GM12878 (cell line): ENCODE data around the gene MPC1. TPM values are rescaled to one million over a fixed set of nuclear protein-coding genes. Genes with fewer than 3 reads are reported as not detected.

Source experiments
- ATF7 ChIP-seq: fragments of 450-650 bp; IDR thresholded peaks from 2 replicates; pipeline ENCODE4 v1.6.1; 2016; ENCODE audit warnings: low read depth, mild to moderate bottlenecking
- CBX5 ChIP-seq: sonication (generic); IDR thresholded peaks from 2 replicates; pipeline ENCODE4 v1.6.1; 2016; ENCODE audit warnings: low read depth, moderate library complexity, mild to moderate bottlenecking, inconsistent platforms
- EP300 ChIP-seq, 2 experiments: fragments of 150-350 bp in 1 of 2; IDR thresholded peaks; 2 replicates each; pipeline ENCODE4 v1.6.1; 2011 to 2012; ENCODE audit warnings: low read depth in 2 of 2, low read length in 2 of 2, borderline replicate concordance in 1 of 2, improper control_type of control experiment in 1 of 2, inconsistent platforms in 1 of 2; ENCODE audit not compliant: control insufficient read depth in 1 of 2
- ETV6 ChIP-seq, 2 experiments: fragments of 450-650 bp in 1 of 2; IDR thresholded peaks in 1 of 2; conservative IDR thresholded peaks in 1 of 2; 2 replicates each; pipeline ENCODE4 v1.6.1; 2014; ENCODE audit warnings: antibody characterized with exemption in 1 of 2, borderline replicate concordance in 1 of 2, low read depth in 1 of 2, mild to moderate bottlenecking in 1 of 2, moderate library complexity in 1 of 2
- HDGF ChIP-seq: fragments of 450-650 bp; IDR thresholded peaks from 2 replicates; pipeline ENCODE4 v1.6.1; 2016; ENCODE audit warnings: antibody characterized with exemption
- IKZF2 ChIP-seq, 2 experiments: fragments of 450-650 bp; IDR thresholded peaks; 2 replicates each; pipeline ENCODE4 v1.6.1; 2017; ENCODE audit warnings: mild to moderate bottlenecking in 2 of 2, moderate library complexity in 2 of 2
- JUNB ChIP-seq: IDR thresholded peaks from 2 replicates; pipeline ENCODE4 v1.6.1; 2016; ENCODE audit warnings: antibody characterized with exemption, mild to moderate bottlenecking
- MEF2B ChIP-seq: fragments of 450-650 bp; IDR thresholded peaks from 2 replicates; pipeline ENCODE4 v1.6.1; 2018; ENCODE audit warnings: mild to moderate bottlenecking, moderate library complexity; ENCODE audit not compliant: partially characterized antibody, poor library complexity, severe bottlenecking
- MYB ChIP-seq: fragments of 150-350 bp; IDR thresholded peaks from 2 replicates; pipeline ENCODE4 v1.6.1; 2014; ENCODE audit warnings: mild to moderate bottlenecking, low read depth, low read length, borderline replicate concordance
- PAX5 ChIP-seq: IDR thresholded peaks from 2 replicates; pipeline ENCODE4 v1.6.1; 2011; ENCODE audit warnings: low read depth, low read length, borderline replicate concordance
- POLR2AphosphoS5 ChIP-seq: IDR thresholded peaks from 2 replicates; pipeline ENCODE4 v1.6.1; 2011; ENCODE audit warnings: mild to moderate bottlenecking, low read length, inconsistent platforms
- RAD51 ChIP-seq: fragments of 450-650 bp; IDR thresholded peaks from 2 replicates; pipeline ENCODE4 v1.6.1; 2016; ENCODE audit warnings: moderate library complexity, mild to moderate bottlenecking, inconsistent platforms
- RELA ChIP-seq: fragments of 450-650 bp; IDR thresholded peaks from 2 replicates; pipeline ENCODE4 v1.8.0; 2014; ENCODE audit warnings: borderline replicate concordance; ENCODE audit not compliant: partially characterized antibody
- SMARCA5 ChIP-seq: fragments of 450-650 bp; IDR thresholded peaks from 2 replicates; pipeline ENCODE4 v1.6.1; 2017; ENCODE audit warnings: mild to moderate bottlenecking
- SP1 ChIP-seq: IDR thresholded peaks from one replicate; pipeline ENCODE4 v1.6.1; 2011; ENCODE audit warnings: low read depth, low read length
- YY1 ChIP-seq: IDR thresholded peaks from 2 replicates; pipeline ENCODE4 v1.6.1; 2011; ENCODE audit warnings: low read depth, mild to moderate bottlenecking, low read length
- polyA plus RNA-seq, 11 experiments: library from polyadenylated mRNA; depleted of rRNA in 4 of 11; unstranded in 6 of 11; stranded (reverse) in 5 of 11; fragments of >200 nt; fragmentation: Nextera tagmentation in 4 of 11; fragmentation: Illumina TruSeq in 1 of 11; extraction: Ambion mirVana in 4 of 11; extraction: Trizol in 1 of 11; gene quantifications; 1 replicate in 1 of 11; 2 replicates in 10 of 11; pipeline versions ENCODE4 v1.2.1 to v1.2.3, GENCODE V29; 2011 to 2016; ENCODE audit warnings: inconsistent platforms in 2 of 11, missing spikeins in 2 of 11, low read depth in 1 of 11
- total RNA-seq, 4 experiments: library from RNA; depleted of rRNA in 3 of 4; stranded (reverse); fragments of >200 nt in 3 of 4; fragmentation: Illumina TruSeq in 1 of 4; extraction: Trizol in 1 of 4; gene quantifications; 2 replicates each; pipeline versions ENCODE4 v1.2.1 to v1.2.3, GENCODE V29; 2013 to 2021
- TF ChIP-seq, protein P1 (sequence below): fragments of 450-650 bp; IDR thresholded peaks from 2 replicates; pipeline ENCODE4 v1.6.1; 2018; ENCODE audit warnings: borderline replicate concordance, mild to moderate bottlenecking; ENCODE audit not compliant: partially characterized antibody
- TF ChIP-seq, protein P2 (sequence below): fragments of 450-650 bp; formaldehyde crosslinking; IDR thresholded peaks from 2 replicates; pipeline ENCODE4 v1.4.0; 2020; ENCODE audit warnings: mild to moderate bottlenecking, moderate library complexity
- TF ChIP-seq, protein P3 (sequence below): IDR thresholded peaks from 2 replicates; pipeline ENCODE4 v1.6.1; 2011; ENCODE audit warnings: borderline replicate concordance, low read depth, mild to moderate bottlenecking, moderate library complexity, low read length; ENCODE audit not compliant: insufficient read depth, poor library complexity, severe bottlenecking

Gene MPC1
- total and polyA plus RNA-seq, 10 of the 15 experiments (the other 5 are each of a cell fraction or from before 2014, with no cell fraction given), result 53.2 to 177 (median 78.8) TPM

DNA sequence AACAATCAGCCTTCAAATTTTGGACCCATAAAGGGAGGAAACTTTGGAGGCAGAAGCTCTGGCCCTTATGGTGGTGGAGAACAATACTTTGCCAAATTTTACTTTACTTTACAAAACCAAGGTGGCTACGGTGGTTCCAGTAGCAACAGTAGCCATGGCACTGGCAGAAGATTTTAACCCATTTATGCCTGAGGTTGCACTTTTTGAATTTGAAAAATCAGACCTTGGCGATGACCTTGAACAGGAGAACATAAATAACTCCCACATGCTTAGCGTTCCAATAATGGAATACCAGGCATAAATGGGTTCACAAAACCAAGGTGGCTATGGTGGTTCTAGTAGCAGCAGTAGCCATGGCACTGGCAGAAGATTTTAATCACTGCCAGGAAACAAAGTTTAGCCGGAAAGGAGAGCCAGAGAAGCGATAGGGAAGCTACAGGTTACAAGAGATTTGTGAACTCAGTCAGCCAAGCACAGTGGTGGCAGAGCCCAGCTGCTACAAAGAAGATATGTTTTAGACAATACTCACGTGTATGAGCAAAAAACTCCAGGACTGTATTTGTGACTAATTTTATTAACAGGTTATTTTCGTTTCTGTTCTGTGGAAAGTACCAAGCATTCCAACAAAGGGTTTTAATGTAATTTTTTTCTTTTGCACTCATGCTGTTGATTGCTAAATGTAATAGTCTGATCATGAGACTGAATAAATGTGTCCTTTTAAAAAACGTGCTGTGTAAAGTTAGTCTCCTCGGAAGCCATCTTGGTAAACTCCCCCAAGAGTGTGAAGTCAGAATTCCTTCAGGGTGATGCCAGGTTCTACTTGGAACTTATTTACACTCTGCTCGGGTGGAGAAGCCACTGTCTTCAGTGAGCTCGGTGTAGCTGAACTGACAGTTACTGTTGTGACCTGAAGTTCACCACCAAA is 47.1 kb downstream of the MPC1 start (continued):
- TF ChIP-seq SMARCA5 (peak; percentile 60; the same call in 1 of the 2 replicates), YY1 (peak; percentile 78; the same call in 1 of the 2 replicates), MYB (no peak), PAX5 (no peak), RELA (peak; percentile 74), POLR2AphosphoS5 (peak; percentile 66), EP300 (IDR thresholded peaks at IDR 0.05; ENCODE audit: borderline replicate concordance in 1 of 2, control insufficient read depth in 1 of 2, low read depth in 2 of 2, low read length in 2 of 2) (peak; percentile 13 to 75; a peak in 1 of 4 replicates), JUNB (peak; percentile 66), ETV6 (conservative IDR thresholded peaks at IDR 0.05 in 1 of 2, IDR thresholded peaks at IDR 0.05 in 1 of 2; ENCODE audit: borderline replicate concordance in 1 of 2, low read depth in 1 of 2) (peak in 1 of 2 experiments; percentile 31; a peak in 1 of 4 replicates), RAD51 (no peak), CBX5 (0 out of 2 replicates have a peak, but pooled peaks have one; percentile 66), MEF2B (peak; percentile 9), HDGF (no peak), ATF7 (peak; percentile 47; the same call in 1 of the 2 replicates), IKZF2 (IDR thresholded peaks at IDR 0.05) (peak; percentile 20 to 57; a peak in 3 of 4 replicates), SP1 (peak; percentile 7)
- TF ChIP-seq, protein P1, sequence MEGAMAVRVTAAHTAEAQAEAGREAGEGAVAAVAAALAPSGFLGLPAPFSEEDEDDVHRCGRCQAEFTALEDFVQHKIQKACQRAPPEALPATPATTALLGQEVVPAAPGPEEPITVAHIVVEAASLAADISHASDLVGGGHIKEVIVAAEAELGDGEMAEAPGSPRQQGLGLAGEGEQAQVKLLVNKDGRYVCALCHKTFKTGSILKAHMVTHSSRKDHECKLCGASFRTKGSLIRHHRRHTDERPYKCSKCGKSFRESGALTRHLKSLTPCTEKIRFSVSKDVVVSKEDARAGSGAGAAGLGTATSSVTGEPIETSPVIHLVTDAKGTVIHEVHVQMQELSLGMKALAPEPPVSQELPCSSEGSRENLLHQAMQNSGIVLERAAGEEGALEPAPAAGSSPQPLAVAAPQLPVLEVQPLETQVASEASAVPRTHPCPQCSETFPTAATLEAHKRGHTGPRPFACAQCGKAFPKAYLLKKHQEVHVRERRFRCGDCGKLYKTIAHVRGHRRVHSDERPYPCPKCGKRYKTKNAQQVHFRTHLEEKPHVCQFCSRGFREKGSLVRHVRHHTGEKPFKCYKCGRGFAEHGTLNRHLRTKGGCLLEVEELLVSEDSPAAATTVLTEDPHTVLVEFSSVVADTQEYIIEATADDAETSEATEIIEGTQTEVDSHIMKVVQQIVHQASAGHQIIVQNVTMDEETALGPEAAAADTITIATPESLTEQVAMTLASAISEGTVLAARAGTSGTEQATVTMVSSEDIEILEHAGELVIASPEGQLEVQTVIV, result no peak
- TF ChIP-seq, protein P2, sequence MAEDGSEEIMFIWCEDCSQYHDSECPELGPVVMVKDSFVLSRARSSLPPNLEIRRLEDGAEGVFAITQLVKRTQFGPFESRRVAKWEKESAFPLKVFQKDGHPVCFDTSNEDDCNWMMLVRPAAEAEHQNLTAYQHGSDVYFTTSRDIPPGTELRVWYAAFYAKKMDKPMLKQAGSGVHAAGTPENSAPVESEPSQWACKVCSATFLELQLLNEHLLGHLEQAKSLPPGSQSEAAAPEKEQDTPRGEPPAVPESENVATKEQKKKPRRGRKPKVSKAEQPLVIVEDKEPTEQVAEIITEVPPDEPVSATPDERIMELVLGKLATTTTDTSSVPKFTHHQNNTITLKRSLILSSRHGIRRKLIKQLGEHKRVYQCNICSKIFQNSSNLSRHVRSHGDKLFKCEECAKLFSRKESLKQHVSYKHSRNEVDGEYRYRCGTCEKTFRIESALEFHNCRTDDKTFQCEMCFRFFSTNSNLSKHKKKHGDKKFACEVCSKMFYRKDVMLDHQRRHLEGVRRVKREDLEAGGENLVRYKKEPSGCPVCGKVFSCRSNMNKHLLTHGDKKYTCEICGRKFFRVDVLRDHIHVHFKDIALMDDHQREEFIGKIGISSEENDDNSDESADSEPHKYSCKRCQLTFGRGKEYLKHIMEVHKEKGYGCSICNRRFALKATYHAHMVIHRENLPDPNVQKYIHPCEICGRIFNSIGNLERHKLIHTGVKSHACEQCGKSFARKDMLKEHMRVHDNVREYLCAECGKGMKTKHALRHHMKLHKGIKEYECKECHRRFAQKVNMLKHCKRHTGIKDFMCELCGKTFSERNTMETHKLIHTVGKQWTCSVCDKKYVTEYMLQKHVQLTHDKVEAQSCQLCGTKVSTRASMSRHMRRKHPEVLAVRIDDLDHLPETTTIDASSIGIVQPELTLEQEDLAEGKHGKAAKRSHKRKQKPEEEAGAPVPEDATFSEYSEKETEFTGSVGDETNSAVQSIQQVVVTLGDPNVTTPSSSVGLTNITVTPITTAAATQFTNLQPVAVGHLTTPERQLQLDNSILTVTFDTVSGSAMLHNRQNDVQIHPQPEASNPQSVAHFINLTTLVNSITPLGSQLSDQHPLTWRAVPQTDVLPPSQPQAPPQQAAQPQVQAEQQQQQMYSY (CRISPR knock-in tag), result no peak
- TF ChIP-seq, protein P3, sequence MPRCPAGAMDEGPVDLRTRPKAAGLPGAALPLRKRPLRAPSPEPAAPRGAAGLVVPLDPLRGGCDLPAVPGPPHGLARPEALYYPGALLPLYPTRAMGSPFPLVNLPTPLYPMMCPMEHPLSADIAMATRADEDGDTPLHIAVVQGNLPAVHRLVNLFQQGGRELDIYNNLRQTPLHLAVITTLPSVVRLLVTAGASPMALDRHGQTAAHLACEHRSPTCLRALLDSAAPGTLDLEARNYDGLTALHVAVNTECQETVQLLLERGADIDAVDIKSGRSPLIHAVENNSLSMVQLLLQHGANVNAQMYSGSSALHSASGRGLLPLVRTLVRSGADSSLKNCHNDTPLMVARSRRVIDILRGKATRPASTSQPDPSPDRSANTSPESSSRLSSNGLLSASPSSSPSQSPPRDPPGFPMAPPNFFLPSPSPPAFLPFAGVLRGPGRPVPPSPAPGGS, result peak; percentile 63
